GM23248 (cell line): ENCODE results near the gene GPC3. TPM values are rescaled to one million over a fixed set of nuclear protein-coding genes. Genes with fewer than 3 reads are reported as not detected.
"Not testable (repeated sequence)": the region's sequence is repeated elsewhere in the genome, so short reads cannot be mapped to it uniquely, and the experiment has no call there.

Experiments
- DNase-seq: peaks from one replicate; pipeline ENCODE4 v3.0.0-alpha.2; 2015
- H2AFZ ChIP-seq: fragments of 200-600 bp; sonication (generic); 2 replicates; pipeline ENCODE4 v1.6.1; 2016; ENCODE audit warnings: antibody characterized with exemption
- H3F3A ChIP-seq: fragments of 200-600 bp; sonication (generic); 2 replicates; pipeline ENCODE4 v1.6.1; 2016; ENCODE audit warnings: mild to moderate bottlenecking, antibody characterized with exemption, mixed run types; ENCODE audit not compliant: insufficient read depth
- H3K27ac ChIP-seq: fragments of 200-600 bp; sonication (generic); 2 replicates; pipeline ENCODE4 v1.5.1; 2016; ENCODE audit warnings: mild to moderate bottlenecking
- H3K27me3 ChIP-seq: fragments of 200-600 bp; sonication (generic); replicated peaks from 2 replicates; pipeline ENCODE4 v1.6.1; 2016; ENCODE audit warnings: mild to moderate bottlenecking; ENCODE audit not compliant: insufficient read depth
- H3K36me3 ChIP-seq: fragments of 200-600 bp; sonication (generic); 2 replicates; pipeline ENCODE4 v1.6.1; 2016; ENCODE audit warnings: low read depth, mild to moderate bottlenecking
- H3K4me1 ChIP-seq: fragments of 200-600 bp; sonication (generic); 2 replicates; pipeline ENCODE4 v1.6.1; 2016; ENCODE audit warnings: mild to moderate bottlenecking; ENCODE audit not compliant: insufficient read depth
- H3K4me2 ChIP-seq: fragments of 200-600 bp; sonication (generic); one replicate; pipeline ENCODE4 v1.6.1; 2016; ENCODE audit warnings: mild to moderate bottlenecking; ENCODE audit not compliant: unreplicated experiment
- H3K4me3 ChIP-seq: fragments of 200-600 bp; sonication (generic); 2 replicates; pipeline ENCODE4 v1.5.1; 2016; ENCODE audit warnings: mild to moderate bottlenecking
- H3K79me2 ChIP-seq: fragments of 200-600 bp; sonication (generic); 2 replicates; pipeline ENCODE4 v1.6.1; 2016; ENCODE audit warnings: mild to moderate bottlenecking; ENCODE audit not compliant: insufficient read depth
- H3K9ac ChIP-seq: fragments of 200-600 bp; sonication (generic); 2 replicates; pipeline ENCODE4 v1.6.1; 2016; ENCODE audit warnings: mild to moderate bottlenecking
- H3K9me2 ChIP-seq: fragments of 200-600 bp; sonication (generic); 2 replicates; pipeline ENCODE4 v1.6.1; 2016; ENCODE audit warnings: mixed run types, mild to moderate bottlenecking, moderate library complexity; ENCODE audit not compliant: insufficient read depth
- H3K9me3 ChIP-seq: fragments of 200-600 bp; sonication (generic); one replicate; pipeline ENCODE4 v1.6.1; 2017; ENCODE audit warnings: low read depth
- H4K20me1 ChIP-seq: fragments of 200-600 bp; sonication (generic); 2 replicates; pipeline ENCODE4 v1.6.0; 2016; ENCODE audit not compliant: insufficient read depth
- EZH2 ChIP-seq: fragments of 200-600 bp; sonication (generic); IDR thresholded peaks from 2 replicates; pipeline ENCODE4 v1.6.1; 2018; ENCODE audit warnings: antibody characterized with exemption, mild to moderate bottlenecking; ENCODE audit not compliant: insufficient read depth, poor library complexity, severe bottlenecking
- EZH2phosphoT487 ChIP-seq: fragments of 200-600 bp; sonication (generic); IDR thresholded peaks from 2 replicates; pipeline ENCODE4 v1.6.1; 2018; ENCODE audit warnings: antibody characterized with exemption, moderate library complexity, mild to moderate bottlenecking, low read depth; ENCODE audit not compliant: insufficient read depth
- WGBS, 2 experiments: methylation state at CpG; one replicate each; pipeline ENCODE4 v1.1.6; 2015 to 2017; ENCODE audit warnings: low lambda C conversion rate in 2 of 2, low coverage in 1 of 2; ENCODE audit errors: missing lambda C conversion rate in 2 of 2; 5-methylcytosine and 5-hydroxymethylcytosine counted together
- in situ Hi-C: fragments of 300-500 bp; cut with MboI; formaldehyde crosslinking; loops from 2 replicates; pipeline ENCODE4 v1.15.0; 2020
- polyA plus RNA-seq: library from polyadenylated mRNA; unstranded; fragments of >200 nt; fragmentation: Nextera tagmentation; extraction: Ambion mirVana; gene quantifications from 2 replicates; pipeline ENCODE4 v1.2.1, GENCODE V29; 2016
- total RNA-seq: library from RNA; depleted of rRNA; stranded (reverse); fragments of >200 nt; shearing (Covaris generic); gene quantifications from 2 replicates; pipeline ENCODE4 v1.2.3, GENCODE V29; 2014

Gene GPC3
- total and polyA plus RNA-seq, 2 experiments from 2014 or later = not detected

GRCh38 chrX:133892337-133892736 is 93.1 kb downstream of the GPC3 start:
- DNase-seq = no peak
- no peaks in the 10 kb centered on the region for H3K27me3 ChIP-seq
- H3K4me3 ChIP-seq = no peak overlapping the region
- H2AFZ ChIP-seq = no peak overlapping the region
- H3K4me1 ChIP-seq = no peaks in the 10 kb centered on the region
- no peak overlapping the region for H3K9ac ChIP-seq
- H3K79me2 ChIP-seq = no peaks in the 10 kb centered on the region
- WGBS, 2 experiments = 11% methylated on average over 2 of the region's 2 CpGs
- H3K9me3 ChIP-seq = no peaks in the 10 kb centered on the region
- H4K20me1 ChIP-seq = no peaks in the 10 kb centered on the region
- H3K4me2 ChIP-seq = no peak overlapping the region
- H3K36me3 ChIP-seq = no peaks in the 10 kb centered on the region
- in situ Hi-C loops = no loop called here
- H3K9me2 ChIP-seq = no peaks in the 10 kb centered on the region
- TF ChIP-seq EZH2 (no peak), EZH2phosphoT487 (no peak)
- H3F3A ChIP-seq = no peaks in the 10 kb centered on the region
- no peak overlapping the region for H3K27ac ChIP-seq

- no peaks in the 10 kb centered on the region for H3K36me3 ChIP-seq
- no peaks in the 10 kb centered on the region for H3F3A ChIP-seq
- 6% methylated on average over 1 of the region's 1 CpG for WGBS, 2 experiments
- no peak for DNase-seq
- H3K9me3 ChIP-seq = no peaks in the 10 kb centered on the region
- no peaks in the 10 kb centered on the region for H4K20me1 ChIP-seq
- in situ Hi-C loops = no loop called here
- TF ChIP-seq EZH2 (no peak), EZH2phosphoT487 (no peak)
- no peak overlapping the region for H3K9ac ChIP-seq
- H3K4me3 ChIP-seq = no peak overlapping the region
- no peaks in the 10 kb centered on the region for H3K27me3 ChIP-seq
- no peak overlapping the region for H3K4me2 ChIP-seq
- no peak overlapping the region for H2AFZ ChIP-seq
- no peaks in the 10 kb centered on the region for H3K79me2 ChIP-seq
- H3K4me1 ChIP-seq = no peaks in the 10 kb centered on the region
- no peak overlapping the region for H3K27ac ChIP-seq
- no peaks in the 10 kb centered on the region for H3K9me2 ChIP-seq
Observed at GRCh38 chrX:133888984-133889383, 96.4 kb downstream of the GPC3 start.

GRCh38 chrX:133888084-133888483 is 97.3 kb downstream of the GPC3 start:
- H2AFZ ChIP-seq, H3K9me3 ChIP-seq, H3K4me3 ChIP-seq, DNase-seq, H3K9me2 ChIP-seq, H3F3A ChIP-seq, H3K27me3 ChIP-seq, H3K9ac ChIP-seq, H3K27ac ChIP-seq, in situ Hi-C loops, H3K79me2 ChIP-seq, H3K4me1 ChIP-seq, H4K20me1 ChIP-seq, H3K36me3 ChIP-seq, H3K4me2 ChIP-seq: not testable (repeated sequence)
- 17 to 25% methylated on average over 2 to 3 of the region's 3 CpGs for WGBS, 2 experiments

- Histone ChIP-seq H3K4me1 (no peaks in the 10 kb centered on the region), H3K36me3 (no peaks in the 10 kb centered on the region), H3K79me2 (no peaks in the 10 kb centered on the region), H3K4me3 (no peak overlapping the region), H3K4me2 (no peak overlapping the region), H3K27me3 (no peaks in the 10 kb centered on the region), H3F3A (no peaks in the 10 kb centered on the region), H2AFZ (no peak overlapping the region), H3K9me2 (no peaks in the 10 kb centered on the region), H3K9me3 (no peaks in the 10 kb centered on the region), H4K20me1 (no peaks in the 10 kb centered on the region), H3K9ac (no peak overlapping the region), H3K27ac (no peak overlapping the region)
- TF ChIP-seq EZH2phosphoT487 (no peak), EZH2 (no peak)
- 0 to 6% methylated on average over 4 of the region's 4 CpGs for WGBS, 2 experiments
- in situ Hi-C loops = no loop called here
- no peak for DNase-seq
Observed at GRCh38 chrX:133884430-133885394, 100.7 kb downstream of the GPC3 start.

- H3K9ac ChIP-seq = no peak overlapping the region
- H3K27ac ChIP-seq = no peak overlapping the region
- H3K4me1 ChIP-seq = no peaks in the 10 kb centered on the region
- no peak for TF ChIP-seq EZH2phosphoT487
- TF ChIP-seq EZH2 = no peak
- no peaks in the 10 kb centered on the region for H3K79me2 ChIP-seq
- no peaks in the 10 kb centered on the region for H4K20me1 ChIP-seq
- no peaks in the 10 kb centered on the region for H3K36me3 ChIP-seq
- in situ Hi-C loops = no loop called here
- H3K9me3 ChIP-seq = no peaks in the 10 kb centered on the region
- no peak overlapping the region for H3K4me3 ChIP-seq
- no peak overlapping the region for H2AFZ ChIP-seq
- DNase-seq = no peak
- WGBS, 2 experiments = 47 to 63% methylated on average over 6 to 7 of the region's 7 CpGs
- H3K4me2 ChIP-seq = no peak overlapping the region
- H3K9me2 ChIP-seq = no peaks in the 10 kb centered on the region
- no peaks in the 10 kb centered on the region for H3K27me3 ChIP-seq
- H3F3A ChIP-seq = no peaks in the 10 kb centered on the region
Observed at GRCh38 chrX:133881893-133882292, 103.5 kb downstream of the GPC3 start.
